ENCODE data around the gene NKD1.

Gene NKD1

DNA sequence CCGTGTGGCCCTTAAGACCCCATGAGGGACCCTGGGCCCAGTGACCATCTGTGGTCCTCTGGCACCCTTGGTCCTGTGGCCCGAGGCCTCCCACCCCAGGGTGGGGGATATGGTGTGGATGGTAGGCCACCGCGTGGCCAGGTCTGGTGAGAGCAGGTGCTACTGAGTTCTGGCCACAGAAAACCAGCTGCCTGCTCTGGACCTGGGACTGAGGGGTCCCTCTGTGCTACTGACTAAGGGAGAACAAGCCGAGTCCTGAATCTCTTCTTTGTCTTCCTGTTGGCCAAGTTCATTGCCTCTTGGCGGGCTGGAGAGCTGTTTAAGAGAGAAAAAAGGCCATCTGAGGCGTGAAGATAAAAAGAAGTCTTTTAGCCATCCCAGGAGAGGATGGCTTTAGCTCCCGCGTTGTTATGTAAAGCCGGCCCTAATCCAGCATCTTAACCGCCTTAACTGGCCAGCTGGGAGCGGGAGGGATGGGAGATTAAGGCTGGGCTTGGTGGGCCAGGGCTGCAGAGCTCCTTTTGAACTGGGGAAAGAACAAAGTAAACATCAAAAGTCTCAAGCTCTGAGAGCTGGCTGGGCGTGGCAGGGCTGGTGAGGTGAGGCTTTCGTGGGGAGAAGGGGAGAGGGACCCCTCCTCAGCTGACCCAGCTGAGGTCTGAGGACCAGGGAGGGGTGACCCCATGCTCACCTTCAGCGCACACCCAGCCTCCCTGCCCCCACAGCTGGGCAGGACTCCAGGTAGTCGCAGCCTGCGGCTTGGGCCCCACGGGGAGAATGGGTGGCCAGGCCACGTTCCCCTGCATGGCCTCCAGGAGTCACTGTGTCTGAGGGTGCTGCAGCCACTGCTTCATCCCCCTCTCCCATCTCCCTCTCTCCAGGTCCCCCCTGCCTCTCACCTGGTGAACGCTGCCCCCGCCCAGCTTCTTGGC is 62.4 kb downstream of the NKD1 start:
- FAIRE-seq (no peak), DNase-seq (ENCODE audit: insufficient read length, low spot score) (no peak)

DNA sequence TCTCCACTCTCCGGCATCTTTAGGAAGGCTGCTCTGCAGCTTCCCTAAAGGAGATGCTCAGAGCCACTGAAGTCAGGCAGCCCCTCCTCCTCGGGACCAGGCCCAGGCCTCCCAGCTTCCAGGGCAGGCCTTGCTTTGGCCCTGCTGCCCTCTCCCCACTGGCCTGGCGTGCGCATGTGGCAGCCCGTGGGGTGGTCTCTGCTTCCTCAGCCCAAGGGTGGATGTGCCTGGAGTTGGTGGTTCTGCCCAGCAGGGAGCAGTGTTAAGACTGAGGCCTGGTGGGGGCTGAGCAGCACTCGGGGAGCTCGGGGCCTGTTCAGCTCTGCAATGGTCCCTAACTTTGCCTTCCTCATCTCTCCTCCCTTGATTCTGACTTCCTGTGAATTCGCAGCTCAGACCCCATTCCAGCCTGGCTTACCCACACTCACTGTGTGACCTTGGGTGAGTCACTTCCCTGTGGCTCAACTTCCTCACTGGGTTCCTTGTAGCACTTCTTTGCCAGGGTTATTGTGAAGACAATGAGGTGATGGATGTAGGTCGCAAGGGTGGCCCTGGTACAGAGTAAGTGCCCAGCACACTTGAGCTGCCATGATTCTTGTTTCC is 63.2 kb downstream of the NKD1 start:
- FAIRE-seq: no peak
- no peak for DNase-seq (ENCODE audit: insufficient read length, low spot score)

DNA sequence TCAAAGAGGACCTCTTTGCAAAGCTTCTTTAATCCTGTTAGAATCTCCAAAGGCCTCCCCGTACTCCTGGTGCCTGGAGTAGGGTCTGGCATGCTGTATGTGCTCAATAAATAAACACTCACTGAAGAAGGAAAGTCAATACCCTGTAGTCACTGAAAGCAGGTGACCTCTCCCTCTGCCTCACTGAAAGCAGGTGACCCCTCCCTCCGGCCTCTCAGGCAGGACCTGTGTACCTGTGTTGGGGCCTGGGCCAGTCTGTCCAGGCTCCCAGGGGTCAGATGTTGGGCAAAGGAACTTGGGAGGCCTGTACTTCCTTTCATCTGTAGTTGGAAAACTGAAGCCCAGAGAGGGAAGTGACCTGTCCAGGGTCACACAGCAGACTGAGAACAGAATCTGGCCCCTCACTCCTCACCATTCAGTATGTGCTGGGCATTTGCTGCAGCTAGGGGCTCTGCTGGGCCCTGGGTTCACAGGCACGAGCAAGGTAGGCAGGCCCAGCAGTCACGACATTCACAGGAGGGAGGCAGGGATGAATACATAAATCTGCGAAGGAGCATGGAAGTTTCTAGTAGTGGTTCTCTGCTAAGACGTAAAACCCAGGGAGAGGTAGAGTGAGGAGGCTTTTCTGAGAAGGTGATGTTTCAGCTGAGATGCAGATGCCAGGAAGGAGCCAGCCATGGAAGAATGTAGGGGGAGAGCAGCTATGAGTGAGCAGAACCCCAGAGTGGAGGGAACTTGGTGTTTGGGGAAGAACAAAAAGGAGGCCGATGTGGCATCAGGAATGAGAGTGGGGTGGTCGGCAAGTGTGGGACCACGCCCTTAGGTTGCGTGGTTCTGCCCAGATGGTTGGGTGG is 64.0 kb downstream of the NKD1 start:
- FAIRE-seq (no peak), DNase-seq (ENCODE audit: insufficient read length, low spot score) (no peak)

- no peak for FAIRE-seq
- DNase-seq (ENCODE audit: insufficient read length, low spot score): no peak
Observed at GRCh38 chr16:50612849-50613198, 64.6 kb downstream of the NKD1 start.

DNA sequence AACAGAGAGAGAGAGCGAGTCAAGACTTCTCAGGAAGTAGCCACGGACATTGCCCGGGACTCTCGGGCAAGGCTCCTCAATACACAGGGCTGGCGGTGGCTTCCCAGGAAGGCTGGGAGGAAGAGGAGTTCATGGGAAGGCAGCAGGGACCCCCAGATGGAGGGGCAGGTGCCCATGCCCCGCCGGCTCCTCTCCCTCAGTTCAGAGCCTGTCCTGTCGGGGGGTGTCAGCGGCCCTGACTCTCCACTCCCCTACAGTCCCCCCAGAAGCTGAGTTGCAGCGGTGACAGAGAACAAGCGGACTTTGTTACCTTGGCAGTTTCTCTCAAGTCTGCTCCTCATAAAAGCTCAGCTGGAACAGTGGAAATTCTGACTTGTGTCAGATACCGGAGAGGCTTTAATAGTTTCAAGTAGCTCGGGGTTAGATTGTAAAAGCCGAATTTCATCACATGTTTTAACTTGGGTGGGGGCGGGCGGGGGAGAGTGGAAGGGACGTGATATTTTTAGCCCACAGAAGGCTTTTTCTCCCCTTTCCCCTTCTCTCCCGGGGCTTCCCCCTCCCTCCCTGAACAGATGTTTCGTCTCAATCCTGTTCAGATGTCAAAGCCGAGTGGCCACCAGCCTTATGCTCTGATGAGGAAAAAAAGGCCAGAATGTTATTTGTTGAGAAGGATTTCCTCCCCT is 65.2 kb downstream of the NKD1 start:
- FAIRE-seq: no peak
- no peak for DNase-seq (ENCODE audit: insufficient read length, low spot score)

DNA sequence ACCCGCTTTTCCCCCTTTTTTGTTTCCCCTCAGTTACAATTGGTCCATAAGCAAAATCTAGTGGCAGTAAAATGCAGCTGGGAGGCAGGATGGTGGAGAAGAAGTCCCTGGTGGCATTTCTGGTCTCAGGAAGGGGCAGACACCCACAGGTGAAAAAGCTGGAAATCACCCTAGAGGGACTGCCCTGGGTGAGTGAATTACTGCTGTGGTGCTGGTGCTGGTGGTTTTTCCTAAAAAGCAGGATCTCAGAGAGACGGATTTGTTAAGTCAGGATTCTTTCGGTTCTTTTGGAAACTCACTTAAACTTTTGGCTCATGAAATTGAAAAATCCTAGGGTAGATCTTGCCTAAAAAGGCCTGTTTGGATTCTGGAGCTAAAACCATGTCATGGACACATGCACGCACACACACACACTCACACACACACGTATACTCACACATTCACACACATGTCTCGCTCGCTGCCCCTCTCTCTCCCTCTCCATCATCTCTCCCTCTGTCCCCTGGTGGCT is 65.8 kb downstream of the NKD1 start:
- DNase-seq (ENCODE audit: insufficient read length, low spot score): no peak
- FAIRE-seq: no peak

- no peak for DNase-seq (ENCODE audit: insufficient read length, low spot score)
- FAIRE-seq: no peak
Observed at GRCh38 chr16:50614955-50615724, 66.9 kb downstream of the NKD1 start.

GRCh38 chr16:50615891-50616290 is 67.7 kb downstream of the NKD1 start:
- FAIRE-seq (no peak), DNase-seq (ENCODE audit: insufficient read length, low spot score) (no peak)

- DNase-seq (ENCODE audit: insufficient read length, low spot score): no peak
- no peak for FAIRE-seq
Observed at GRCh38 chr16:50616386-50616785, 68.2 kb downstream of the NKD1 start.

GRCh38 chr16:50616883-50617645 is 68.9 kb downstream of the NKD1 start:
- FAIRE-seq (no peak), DNase-seq (ENCODE audit: insufficient read length, low spot score) (no peak)

DNA sequence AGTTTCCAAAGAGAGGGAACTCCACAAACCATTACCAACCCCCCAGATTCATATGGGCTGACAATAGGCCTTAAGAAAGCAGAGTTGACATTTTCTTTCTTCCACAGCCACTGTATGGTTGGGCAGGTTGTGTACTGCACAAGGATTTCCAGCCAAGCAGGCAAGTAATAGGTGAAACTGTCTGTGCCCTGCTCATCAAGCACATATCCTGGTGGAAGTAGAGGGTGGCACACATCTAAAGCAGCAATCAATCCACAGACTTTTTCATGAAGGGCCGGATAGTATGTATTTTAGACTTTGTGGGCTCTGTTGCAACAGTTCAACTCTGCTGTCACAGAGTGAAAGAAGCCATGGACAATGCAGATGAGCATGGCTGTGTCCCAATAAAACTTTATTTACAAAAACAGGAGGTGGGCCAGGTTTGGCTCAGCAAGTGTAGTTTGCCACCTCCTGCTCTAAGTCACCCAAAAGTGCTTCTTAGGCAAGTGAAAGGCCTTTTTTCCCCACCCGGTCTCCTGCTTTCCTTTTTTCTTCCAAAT is 69.5 kb downstream of the NKD1 start:
- DNase-seq (ENCODE audit: insufficient read length, low spot score) (no peak), FAIRE-seq (no peak)

DNA sequence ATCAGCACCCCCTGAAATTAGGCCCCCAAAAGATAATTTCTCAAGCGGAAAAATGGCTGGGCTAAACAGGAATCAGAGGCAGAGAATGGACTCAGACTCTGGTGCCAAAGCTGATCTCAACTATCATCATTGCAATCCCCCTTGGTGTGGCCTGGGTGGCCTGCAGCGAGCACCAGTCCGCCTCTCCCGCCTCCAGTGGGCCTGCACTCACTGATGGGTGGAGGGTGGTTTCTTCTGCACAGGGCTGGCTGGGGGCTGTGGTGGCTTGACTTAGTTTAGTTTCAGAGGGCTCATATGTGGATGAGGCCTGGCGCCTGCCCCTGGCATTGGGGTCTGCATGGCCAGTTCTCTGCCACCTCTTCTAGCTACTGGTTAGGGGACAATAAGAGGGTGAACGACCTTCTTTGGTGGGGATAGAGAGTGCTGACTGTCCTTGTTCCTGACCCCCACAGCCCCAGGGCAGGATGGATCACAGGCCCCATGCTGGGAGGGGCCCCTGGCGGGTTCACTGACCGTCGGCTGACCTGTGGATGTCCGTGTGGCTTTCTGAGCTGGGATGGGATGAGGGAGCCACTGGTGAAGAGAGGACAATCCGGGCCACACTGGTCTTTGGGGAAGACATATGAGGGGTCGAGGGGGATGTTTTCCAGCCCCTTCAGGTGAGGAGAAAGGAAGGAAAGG is 70.2 kb downstream of the NKD1 start:
- no peak for DNase-seq (ENCODE audit: insufficient read length, low spot score)
- no peak for FAIRE-seq

DNA sequence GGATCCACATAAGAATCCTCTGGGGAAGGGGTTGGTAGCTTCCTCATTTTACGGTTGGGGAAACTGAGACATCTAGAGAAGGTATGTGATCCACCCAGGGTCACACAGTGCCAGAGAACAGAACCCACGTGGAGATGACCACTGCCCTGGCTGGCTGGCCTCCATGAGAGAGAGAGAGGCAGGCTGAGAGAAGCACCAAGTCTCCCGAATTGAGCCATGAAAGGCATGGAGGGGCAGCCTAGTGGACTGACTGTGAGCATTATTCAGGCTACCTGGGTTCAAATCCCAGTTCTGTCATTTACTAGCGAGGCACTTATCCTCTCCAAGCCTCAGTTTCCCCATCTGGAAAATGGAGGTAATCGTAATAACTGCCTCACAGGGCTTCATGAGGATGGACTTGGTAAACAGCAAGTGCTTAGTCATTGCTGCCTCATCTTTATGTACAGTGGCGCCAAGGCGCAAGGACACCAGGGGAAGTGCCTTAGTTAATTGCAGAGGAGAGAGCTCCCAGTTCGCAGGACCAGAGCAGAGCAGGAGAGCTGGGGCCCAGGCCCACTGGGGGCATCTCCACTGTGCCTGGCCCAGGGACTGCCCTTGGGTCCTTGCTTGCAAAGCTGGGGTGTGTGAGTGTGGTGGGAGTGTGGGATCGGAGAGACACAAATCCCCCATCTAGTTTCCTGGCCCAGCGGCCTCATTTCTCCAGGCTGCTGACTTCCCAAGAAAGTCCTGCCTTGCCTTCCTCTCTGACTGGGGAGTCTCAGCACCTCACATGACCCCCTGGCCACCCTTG is 71.7 kb downstream of the NKD1 start:
- FAIRE-seq (no peak), DNase-seq (ENCODE audit: insufficient read length, low spot score) (no peak)

DNA sequence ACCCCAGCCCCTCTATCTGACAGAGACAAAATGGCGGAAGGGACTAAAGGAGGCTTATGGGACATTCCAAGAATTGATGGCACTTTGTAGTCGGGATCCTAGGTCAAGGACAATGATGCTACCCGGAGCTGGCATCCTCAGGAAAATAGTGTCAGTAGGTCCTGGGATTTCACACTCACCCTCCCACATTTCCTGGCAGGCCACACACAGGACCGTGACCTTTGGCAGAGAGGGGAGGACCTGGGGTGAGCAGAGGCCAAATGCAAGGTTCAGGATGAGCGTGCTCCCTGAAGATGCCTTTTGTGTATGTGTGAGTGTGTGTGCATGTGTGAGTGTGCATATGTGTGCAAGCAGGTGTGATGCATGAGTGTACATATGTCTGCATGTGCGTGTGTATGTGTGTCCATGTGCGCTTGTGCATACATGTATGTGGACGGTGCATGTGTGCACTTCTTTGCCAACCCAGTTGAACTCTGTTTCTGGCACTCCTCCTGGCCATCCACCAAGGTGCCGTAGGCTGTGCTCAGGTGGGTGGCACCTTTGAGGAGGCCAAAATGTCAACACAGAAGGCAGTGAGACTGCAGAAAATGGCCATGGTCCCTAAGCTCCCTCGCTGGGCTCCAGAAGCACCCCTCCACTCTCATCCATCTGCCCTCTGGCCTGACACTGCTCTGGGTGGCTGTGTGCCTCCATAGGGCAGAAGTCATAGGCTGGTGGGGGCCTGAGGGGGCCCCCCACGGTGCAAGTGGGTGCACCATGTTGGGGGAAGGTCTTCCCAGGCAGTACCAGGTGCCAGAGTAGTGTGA is 72.7 kb downstream of the NKD1 start:
- DNase-seq (ENCODE audit: insufficient read length, low spot score) (no peak), FAIRE-seq (peak; percentile 55)

- no peak for FAIRE-seq
- DNase-seq (ENCODE audit: insufficient read length, low spot score): no peak
Observed at GRCh38 chr16:50621452-50621792, 73.2 kb downstream of the NKD1 start.

GRCh38 chr16:50622029-50622428 is 73.8 kb downstream of the NKD1 start:
- FAIRE-seq (no peak), DNase-seq (ENCODE audit: insufficient read length, low spot score) (no peak)

Measured in HTR-8/SVneo (cell line).